WTC11 (cell line): Measurements from ENCODE around the gene GFOD2. TPM values are rescaled to one million over a fixed set of nuclear protein-coding genes. Genes with fewer than 3 reads are reported as not detected.

ENCODE experiments used
- ATAC-seq: fragments of 200-7000 bp; cut with Tn5 transposase; 2 replicates; pipeline ENCODE4 v1.10.0; 2021; ENCODE audit warnings: mild to moderate bottlenecking, moderate library complexity
- CTCF ChIA-PET: fragments of 300-600 bp; sonication (Branson Sonifier 250); formaldehyde crosslinking; loops from one replicate; lab custom pipeline; 2021; ENCODE audit warnings: antibody characterized with exemption; lab: Charles Lee
- POLR2A ChIA-PET: fragments of 350-600 bp; sonication (Branson Sonifier 250); formaldehyde crosslinking; loops from one replicate; lab custom pipeline; 2021; ENCODE audit warnings: antibody characterized with exemption; lab: Charles Lee
- DNase-seq: peaks from one replicate; pipeline ENCODE4 v3.0.0; 2021; ENCODE audit warnings: low spot score
- H3K27ac Mint-ChIP-seq: 2 replicates; pipeline ENCODE4 v1.8.0; 2021; ENCODE audit warnings: mixed read lengths
- H3K27me3 Mint-ChIP-seq: 2 replicates; pipeline ENCODE4 v1.8.0; 2021; ENCODE audit warnings: low read depth, mild to moderate bottlenecking, moderate library complexity, mixed read lengths
- H3K36me3 Mint-ChIP-seq: 2 replicates; pipeline ENCODE4 v1.8.0; 2021; ENCODE audit warnings: mixed read lengths
- H3K4me1 Mint-ChIP-seq: 2 replicates; pipeline ENCODE4 v1.8.0; 2022; ENCODE audit warnings: mixed read lengths
- H3K4me3 Mint-ChIP-seq: 2 replicates; pipeline ENCODE4 v1.8.0; 2021; ENCODE audit warnings: mild to moderate bottlenecking, moderate library complexity, mixed read lengths
- H3K9me3 Mint-ChIP-seq: 2 replicates; pipeline ENCODE4 v1.8.0; 2021; ENCODE audit warnings: mixed read lengths
- CREB1 ChIP-seq: sonication (generic); formaldehyde crosslinking; IDR thresholded peaks from 2 replicates; pipeline ENCODE4 v1.8.0; 2023; ENCODE audit warnings: mild to moderate bottlenecking, missing genetic modification reagents
- CREM ChIP-seq: sonication (generic); formaldehyde crosslinking; IDR thresholded peaks from 2 replicates; pipeline ENCODE4 v1.8.1; 2022; ENCODE audit warnings: mild to moderate bottlenecking, missing genetic modification reagents, moderate library complexity
- GABPB1 ChIP-seq: sonication (generic); formaldehyde crosslinking; IDR thresholded peaks from 2 replicates; pipeline ENCODE4 v1.8.1; 2023; ENCODE audit warnings: mild to moderate bottlenecking, missing genetic modification reagents
- JUN ChIP-seq: sonication (generic); formaldehyde crosslinking; IDR thresholded peaks from 2 replicates; pipeline ENCODE4 v1.8.0; 2023; ENCODE audit warnings: mild to moderate bottlenecking, missing genetic modification reagents
- NFATC4 ChIP-seq: fragments of 250-450 bp; sonication (Bioruptor Pico); IDR thresholded peaks from 2 replicates; pipeline ENCODE4 v1.9.0; 2021; ENCODE audit warnings: mild to moderate bottlenecking
- NFE2L1 ChIP-seq: sonication (generic); formaldehyde crosslinking; IDR thresholded peaks from 2 replicates; pipeline ENCODE4 v1.8.1; 2023; ENCODE audit warnings: missing genetic modification reagents
- NFYB ChIP-seq: sonication (generic); formaldehyde crosslinking; conservative IDR thresholded peaks from 2 replicates; pipeline ENCODE4 v1.8.0; 2022; ENCODE audit warnings: low read depth, missing genetic modification reagents
- NR1H2 ChIP-seq: sonication (generic); formaldehyde crosslinking; IDR thresholded peaks from 2 replicates; pipeline ENCODE4 v1.9.0; 2021; ENCODE audit warnings: mild to moderate bottlenecking, moderate library complexity, missing genetic modification reagents
- PRRX2 ChIP-seq: fragments of 250-450 bp; sonication (Bioruptor Pico); IDR thresholded peaks from 2 replicates; pipeline ENCODE4 v1.8.0; 2021; ENCODE audit warnings: mild to moderate bottlenecking
- SMAD3 ChIP-seq: sonication (generic); formaldehyde crosslinking; IDR thresholded peaks from 2 replicates; pipeline ENCODE4 v1.8.0; 2022; ENCODE audit warnings: missing genetic modification reagents, mild to moderate bottlenecking, borderline replicate concordance
- SOX15 ChIP-seq: fragments of 250-450 bp; sonication (Bioruptor Pico); IDR thresholded peaks from 2 replicates; pipeline ENCODE4 v1.9.0; 2021; ENCODE audit warnings: mild to moderate bottlenecking
- SP1 ChIP-seq: sonication (generic); formaldehyde crosslinking; conservative IDR thresholded peaks from 2 replicates; pipeline ENCODE4 v1.8.1; 2022; ENCODE audit warnings: missing genetic modification reagents
- TEAD4 ChIP-seq: sonication (generic); formaldehyde crosslinking; IDR thresholded peaks from 2 replicates; pipeline ENCODE4 v1.8.0; 2022; ENCODE audit warnings: mild to moderate bottlenecking, missing genetic modification reagents
- total RNA-seq: library from RNA; stranded (reverse); gene quantifications from 3 replicates; pipeline ENCODE4 v1.2.3, GENCODE V29; 2021
- TF ChIP-seq, protein P1 (sequence below): sonication (generic); formaldehyde crosslinking; IDR thresholded peaks from 2 replicates; pipeline ENCODE4 v1.8.0; 2023; ENCODE audit warnings: missing genetic modification reagents
- TF ChIP-seq, protein P2 (sequence below): sonication (generic); formaldehyde crosslinking; IDR thresholded peaks from 2 replicates; pipeline ENCODE4 v1.8.1; 2023; ENCODE audit warnings: mild to moderate bottlenecking, missing genetic modification reagents
- TF ChIP-seq, protein P3 (sequence below): fragments of 250-450 bp; sonication (Bioruptor Pico); conservative IDR thresholded peaks from 2 replicates; pipeline ENCODE4 v1.9.0; 2021; ENCODE audit warnings: mild to moderate bottlenecking
- TF ChIP-seq, protein P4 (sequence below): sonication (generic); formaldehyde crosslinking; IDR thresholded peaks from 2 replicates; pipeline ENCODE4 v1.8.0; 2022; ENCODE audit warnings: mild to moderate bottlenecking, missing genetic modification reagents
- TF ChIP-seq, protein P5 (sequence below): fragments of 250-450 bp; sonication (Bioruptor Pico); IDR thresholded peaks from 2 replicates; pipeline ENCODE4 v2.1.2; 2022; ENCODE audit warnings: mild to moderate bottlenecking, moderate library complexity
- TF ChIP-seq, protein P6 (sequence below): sonication (generic); formaldehyde crosslinking; IDR thresholded peaks from 2 replicates; pipeline ENCODE4 v1.8.1; 2023; ENCODE audit warnings: mild to moderate bottlenecking, missing genetic modification reagents, moderate library complexity
- TF ChIP-seq, protein P7 (sequence below): sonication (generic); formaldehyde crosslinking; conservative IDR thresholded peaks from 2 replicates; pipeline ENCODE4 v1.8.1; 2022; ENCODE audit warnings: mild to moderate bottlenecking, missing genetic modification reagents
- TF ChIP-seq, protein P8 (sequence below): fragments of 250-450 bp; sonication (Bioruptor Pico); IDR thresholded peaks from 2 replicates; pipeline ENCODE4 v1.9.0; 2021; ENCODE audit warnings: moderate library complexity, mild to moderate bottlenecking, inconsistent platforms, borderline replicate concordance
- TF ChIP-seq, protein P9 (sequence below): sonication (generic); formaldehyde crosslinking; IDR thresholded peaks from 2 replicates; pipeline ENCODE4 v1.8.0; 2022; ENCODE audit warnings: mild to moderate bottlenecking, missing genetic modification reagents
- TF ChIP-seq, protein P10 (sequence below): sonication (generic); formaldehyde crosslinking; IDR thresholded peaks from 2 replicates; pipeline ENCODE4 v1.8.1; 2023; ENCODE audit warnings: mild to moderate bottlenecking, moderate library complexity, missing genetic modification reagents

GFOD2 gene
- total RNA-seq, 1 experiment from 2014 or later = 29.5 TPM

DNA sequence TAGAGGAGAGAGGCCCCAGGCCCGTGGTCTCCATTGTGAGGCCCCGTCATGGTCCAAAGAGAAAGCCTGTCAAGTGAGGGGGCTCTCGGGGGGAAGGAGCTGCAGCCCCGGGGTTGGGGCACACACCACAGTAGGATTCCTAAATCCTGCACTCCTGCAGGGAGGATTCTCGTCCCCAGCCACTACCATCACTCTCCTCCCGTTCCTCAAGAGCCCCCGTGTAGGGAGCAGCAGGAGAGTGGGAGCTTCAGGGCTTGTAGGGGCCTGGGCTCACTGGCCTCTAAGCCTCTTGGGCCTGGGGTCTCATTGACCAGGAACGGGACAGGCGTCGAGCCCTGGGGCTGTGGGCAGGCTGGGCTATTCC, 51.7 kb downstream of the GFOD2 start (continued):
- TF ChIP-seq, protein P1, sequence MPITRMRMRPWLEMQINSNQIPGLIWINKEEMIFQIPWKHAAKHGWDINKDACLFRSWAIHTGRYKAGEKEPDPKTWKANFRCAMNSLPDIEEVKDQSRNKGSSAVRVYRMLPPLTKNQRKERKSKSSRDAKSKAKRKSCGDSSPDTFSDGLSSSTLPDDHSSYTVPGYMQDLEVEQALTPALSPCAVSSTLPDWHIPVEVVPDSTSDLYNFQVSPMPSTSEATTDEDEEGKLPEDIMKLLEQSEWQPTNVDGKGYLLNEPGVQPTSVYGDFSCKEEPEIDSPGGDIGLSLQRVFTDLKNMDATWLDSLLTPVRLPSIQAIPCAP (CRISPR knock-in tag) = no peak
- no peak for TF ChIP-seq NFYB (CRISPR knock-in tag)
- TF ChIP-seq NFE2L1 = no peak
- TF ChIP-seq NR1H2 = no peak
- TF ChIP-seq NFATC4 (CRISPR knock-in tag) = no peak
- TF ChIP-seq PRRX2 (CRISPR knock-in tag) = no peak
- no peak for TF ChIP-seq CREB1 (CRISPR knock-in tag)
- TF ChIP-seq SOX15 = no peak
- TF ChIP-seq SMAD3 (CRISPR knock-in tag) = no peak
- TF ChIP-seq, protein P2, sequence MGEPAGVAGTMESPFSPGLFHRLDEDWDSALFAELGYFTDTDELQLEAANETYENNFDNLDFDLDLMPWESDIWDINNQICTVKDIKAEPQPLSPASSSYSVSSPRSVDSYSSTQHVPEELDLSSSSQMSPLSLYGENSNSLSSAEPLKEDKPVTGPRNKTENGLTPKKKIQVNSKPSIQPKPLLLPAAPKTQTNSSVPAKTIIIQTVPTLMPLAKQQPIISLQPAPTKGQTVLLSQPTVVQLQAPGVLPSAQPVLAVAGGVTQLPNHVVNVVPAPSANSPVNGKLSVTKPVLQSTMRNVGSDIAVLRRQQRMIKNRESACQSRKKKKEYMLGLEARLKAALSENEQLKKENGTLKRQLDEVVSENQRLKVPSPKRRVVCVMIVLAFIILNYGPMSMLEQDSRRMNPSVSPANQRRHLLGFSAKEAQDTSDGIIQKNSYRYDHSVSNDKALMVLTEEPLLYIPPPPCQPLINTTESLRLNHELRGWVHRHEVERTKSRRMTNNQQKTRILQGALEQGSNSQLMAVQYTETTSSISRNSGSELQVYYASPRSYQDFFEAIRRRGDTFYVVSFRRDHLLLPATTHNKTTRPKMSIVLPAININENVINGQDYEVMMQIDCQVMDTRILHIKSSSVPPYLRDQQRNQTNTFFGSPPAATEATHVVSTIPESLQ (CRISPR knock-in tag) = no peak

DNA sequence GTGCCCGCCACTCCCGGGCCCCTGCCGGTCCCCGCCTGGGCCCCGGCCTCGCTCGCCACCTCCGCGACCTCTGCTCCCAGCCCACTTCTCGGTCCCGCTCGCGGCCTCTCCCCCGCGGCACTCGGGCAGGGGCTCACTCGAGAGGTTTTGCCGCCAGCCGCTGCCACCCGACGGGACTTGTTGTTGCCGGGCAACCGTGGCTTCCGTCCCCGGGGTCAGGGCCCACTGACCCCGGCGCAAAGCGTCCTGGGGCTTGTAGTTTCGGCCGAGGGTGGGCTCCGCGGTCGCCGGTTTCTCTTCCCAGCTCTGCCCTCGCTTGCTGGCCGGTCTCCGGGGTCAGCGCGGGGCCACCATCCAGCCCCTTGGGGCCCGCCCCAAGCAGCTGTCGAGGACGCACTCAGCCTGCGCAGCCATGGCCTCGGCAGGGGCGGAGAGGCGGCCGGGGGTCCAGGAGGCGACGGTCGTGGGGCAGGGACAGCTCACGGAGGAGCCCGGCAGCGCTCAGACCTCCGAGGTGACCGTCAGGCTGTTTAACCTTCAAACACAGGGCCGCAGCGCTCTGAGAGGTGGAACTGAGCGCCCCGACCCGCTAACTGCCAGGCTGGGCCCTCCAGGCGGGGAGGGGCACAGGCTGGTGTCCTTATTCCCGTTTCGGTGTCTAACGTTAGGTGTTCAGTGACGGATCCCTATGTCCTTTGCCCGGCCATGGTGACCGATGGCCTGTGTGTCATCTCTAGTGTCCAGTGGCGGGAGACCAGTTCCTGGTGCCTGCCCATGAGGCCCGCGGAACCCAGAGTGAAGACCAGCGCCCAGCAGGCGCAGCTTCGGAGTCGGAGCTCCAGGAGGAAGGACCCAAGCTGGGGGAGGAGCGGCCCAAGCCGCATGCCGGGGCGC, 52.3 kb downstream of the GFOD2 start, which contains the start of the genes C16orf86 and ENKD1:
C16orf86 (plus strand) TSS at position 256 of the 894 bp plus-strand sequence; CDS start at position 413, 157 bp downstream.
ENKD1 (minus strand) TSS at position 192 of the 894 bp plus-strand sequence. CDS start 308 bp downstream, outside the sequence.
- Mint-ChIP-seq H3K4me1 (peaks cover 13% of the 10 kb centered on the region), H3K4me3 (peak within 1 kb of the TSS; percentile 84), H3K27me3 (peaks cover 6% of the 10 kb centered on the region), H3K9me3 (no peaks in the 10 kb centered on the region), H3K27ac (no peak within 1 kb of the TSS), H3K36me3 (no peaks in the 10 kb centered on the region)
- DNase-seq = peak; percentile 87
- ChIA-PET POLR2A (interaction anchor here (0.9 kb wide), 1 partner anchor 17 kb away, joined by 3 read pairs; no protein-coding TSS in a partner anchor), CTCF (interaction anchor here (0.6 to 10.3 kb wide), 26 partner anchors 14 to 1853 kb away, joined by 3 to 137 read pairs (median 4); partner anchors contain the start of genes ATP6V0D1, CARMIL2, CTCF and GFOD2)
- ATAC-seq = peak; percentile 63
- TF ChIP-seq, protein P3, sequence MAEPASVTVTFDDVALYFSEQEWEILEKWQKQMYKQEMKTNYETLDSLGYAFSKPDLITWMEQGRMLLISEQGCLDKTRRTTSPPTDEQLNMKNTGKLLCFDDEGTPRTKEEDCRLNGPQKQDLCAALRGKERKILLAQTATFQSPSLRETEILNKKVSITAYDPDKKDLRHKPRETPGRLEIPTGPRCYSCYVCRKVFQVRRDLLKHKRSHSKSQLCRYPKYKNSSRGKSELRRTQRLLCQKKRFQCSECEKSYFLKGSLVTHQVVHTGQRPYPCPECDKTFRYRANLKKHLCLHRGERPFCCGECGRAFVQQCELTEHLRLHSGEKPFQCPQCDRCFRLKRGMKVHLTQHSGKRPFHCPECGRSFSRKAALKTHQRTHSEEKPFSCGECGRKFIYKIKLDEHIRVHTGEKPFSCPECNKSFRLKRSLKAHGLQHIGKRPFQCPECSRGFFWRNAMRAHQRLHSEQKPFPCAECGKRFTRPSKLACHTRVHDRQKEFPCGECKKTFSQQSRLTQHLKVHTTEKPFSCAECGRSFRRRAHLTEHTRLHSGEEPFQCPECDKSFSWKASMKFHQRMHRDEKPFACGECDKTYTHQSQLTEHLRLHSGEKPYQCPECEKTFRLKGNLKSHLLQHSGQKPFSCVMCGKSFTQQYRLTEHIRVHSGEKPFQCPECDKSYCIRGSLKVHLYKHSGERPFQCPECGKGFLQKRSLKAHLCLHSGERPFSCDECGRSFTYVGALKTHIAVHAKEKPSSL = no peak
- TF ChIP-seq, protein P4, sequence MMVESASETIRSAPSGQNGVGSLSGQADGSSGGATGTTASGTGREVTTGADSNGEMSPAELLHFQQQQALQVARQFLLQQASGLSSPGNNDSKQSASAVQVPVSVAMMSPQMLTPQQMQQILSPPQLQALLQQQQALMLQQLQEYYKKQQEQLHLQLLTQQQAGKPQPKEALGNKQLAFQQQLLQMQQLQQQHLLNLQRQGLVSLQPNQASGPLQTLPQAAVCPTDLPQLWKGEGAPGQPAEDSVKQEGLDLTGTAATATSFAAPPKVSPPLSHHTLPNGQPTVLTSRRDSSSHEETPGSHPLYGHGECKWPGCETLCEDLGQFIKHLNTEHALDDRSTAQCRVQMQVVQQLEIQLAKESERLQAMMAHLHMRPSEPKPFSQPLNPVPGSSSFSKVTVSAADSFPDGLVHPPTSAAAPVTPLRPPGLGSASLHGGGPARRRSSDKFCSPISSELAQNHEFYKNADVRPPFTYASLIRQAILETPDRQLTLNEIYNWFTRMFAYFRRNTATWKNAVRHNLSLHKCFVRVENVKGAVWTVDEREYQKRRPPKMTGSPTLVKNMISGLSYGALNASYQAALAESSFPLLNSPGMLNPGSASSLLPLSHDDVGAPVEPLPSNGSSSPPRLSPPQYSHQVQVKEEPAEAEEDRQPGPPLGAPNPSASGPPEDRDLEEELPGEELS = peak; percentile 46; the same call in 1 of the 2 replicates
- TF ChIP-seq, protein P5, sequence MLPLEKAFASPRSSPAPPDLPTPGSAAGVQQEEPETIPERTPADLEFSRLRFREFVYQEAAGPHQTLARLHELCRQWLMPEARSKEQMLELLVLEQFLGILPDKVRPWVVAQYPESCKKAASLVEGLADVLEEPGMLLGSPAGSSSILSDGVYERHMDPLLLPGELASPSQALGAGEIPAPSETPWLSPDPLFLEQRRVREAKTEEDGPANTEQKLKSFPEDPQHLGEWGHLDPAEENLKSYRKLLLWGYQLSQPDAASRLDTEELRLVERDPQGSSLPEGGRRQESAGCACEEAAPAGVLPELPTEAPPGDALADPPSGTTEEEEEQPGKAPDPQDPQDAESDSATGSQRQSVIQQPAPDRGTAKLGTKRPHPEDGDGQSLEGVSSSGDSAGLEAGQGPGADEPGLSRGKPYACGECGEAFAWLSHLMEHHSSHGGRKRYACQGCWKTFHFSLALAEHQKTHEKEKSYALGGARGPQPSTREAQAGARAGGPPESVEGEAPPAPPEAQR (CRISPR knock-in tag) = no peak
- TF ChIP-seq CREM (CRISPR knock-in tag) = no peak
- TF ChIP-seq, protein P6, sequence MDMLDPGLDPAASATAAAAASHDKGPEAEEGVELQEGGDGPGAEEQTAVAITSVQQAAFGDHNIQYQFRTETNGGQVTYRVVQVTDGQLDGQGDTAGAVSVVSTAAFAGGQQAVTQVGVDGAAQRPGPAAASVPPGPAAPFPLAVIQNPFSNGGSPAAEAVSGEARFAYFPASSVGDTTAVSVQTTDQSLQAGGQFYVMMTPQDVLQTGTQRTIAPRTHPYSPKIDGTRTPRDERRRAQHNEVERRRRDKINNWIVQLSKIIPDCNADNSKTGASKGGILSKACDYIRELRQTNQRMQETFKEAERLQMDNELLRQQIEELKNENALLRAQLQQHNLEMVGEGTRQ (CRISPR knock-in tag) = peak; percentile 55
- no peak for TF ChIP-seq SP1 (CRISPR knock-in tag)
- TF ChIP-seq, protein P7, sequence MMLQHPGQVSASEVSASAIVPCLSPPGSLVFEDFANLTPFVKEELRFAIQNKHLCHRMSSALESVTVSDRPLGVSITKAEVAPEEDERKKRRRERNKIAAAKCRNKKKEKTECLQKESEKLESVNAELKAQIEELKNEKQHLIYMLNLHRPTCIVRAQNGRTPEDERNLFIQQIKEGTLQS (CRISPR knock-in tag) = no peak
- no peak for TF ChIP-seq JUN (CRISPR knock-in tag)
- TF ChIP-seq, protein P8, sequence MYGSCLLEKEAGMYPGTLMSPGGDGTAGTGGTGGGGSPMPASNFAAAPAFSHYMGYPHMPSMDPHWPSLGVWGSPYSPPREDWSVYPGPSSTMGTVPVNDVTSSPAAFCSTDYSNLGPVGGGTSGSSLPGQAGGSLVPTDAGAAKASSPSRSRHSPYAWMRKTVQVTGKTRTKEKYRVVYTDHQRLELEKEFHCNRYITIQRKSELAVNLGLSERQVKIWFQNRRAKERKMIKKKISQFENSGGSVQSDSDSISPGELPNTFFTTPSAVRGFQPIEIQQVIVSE = no peak
- TF ChIP-seq, protein P9, sequence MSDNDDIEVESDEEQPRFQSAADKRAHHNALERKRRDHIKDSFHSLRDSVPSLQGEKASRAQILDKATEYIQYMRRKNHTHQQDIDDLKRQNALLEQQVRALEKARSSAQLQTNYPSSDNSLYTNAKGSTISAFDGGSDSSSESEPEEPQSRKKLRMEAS (CRISPR knock-in tag) = 0 out of 2 replicates have a peak, but pooled peaks have one; percentile 15
- peak; percentile 23; the same call in 1 of the 2 replicates for TF ChIP-seq GABPB1 (CRISPR knock-in tag)
- TF ChIP-seq, protein P10, sequence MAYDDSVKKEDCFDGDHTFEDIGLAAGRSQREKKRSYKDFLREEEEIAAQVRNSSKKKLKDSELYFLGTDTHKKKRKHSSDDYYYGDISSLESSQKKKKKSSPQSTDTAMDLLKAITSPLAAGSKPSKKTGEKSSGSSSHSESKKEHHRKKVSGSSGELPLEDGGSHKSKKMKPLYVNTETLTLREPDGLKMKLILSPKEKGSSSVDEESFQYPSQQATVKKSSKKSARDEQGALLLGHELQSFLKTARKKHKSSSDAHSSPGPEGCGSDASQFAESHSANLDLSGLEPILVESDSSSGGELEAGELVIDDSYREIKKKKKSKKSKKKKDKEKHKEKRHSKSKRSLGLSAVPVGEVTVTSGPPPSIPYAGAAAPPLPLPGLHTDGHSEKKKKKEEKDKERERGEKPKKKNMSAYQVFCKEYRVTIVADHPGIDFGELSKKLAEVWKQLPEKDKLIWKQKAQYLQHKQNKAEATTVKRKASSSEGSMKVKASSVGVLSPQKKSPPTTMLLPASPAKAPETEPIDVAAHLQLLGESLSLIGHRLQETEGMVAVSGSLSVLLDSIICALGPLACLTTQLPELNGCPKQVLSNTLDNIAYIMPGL = peak; percentile 43; the same call in 1 of the 2 replicates
- TF ChIP-seq TEAD4 (CRISPR knock-in tag) = no peak
